GM21423 (cell line): ENCODE results near the gene CTBP2.

Experiments used
- ATAC-seq: cut with Tn5 transposase; IDR thresholded peaks from one replicate; pipeline ENCODE4 v1.9.1; 2021; ENCODE audit warnings: mild to moderate bottlenecking, moderate library complexity; ENCODE audit not compliant: unreplicated experiment

The CTBP2 gene

DNA sequence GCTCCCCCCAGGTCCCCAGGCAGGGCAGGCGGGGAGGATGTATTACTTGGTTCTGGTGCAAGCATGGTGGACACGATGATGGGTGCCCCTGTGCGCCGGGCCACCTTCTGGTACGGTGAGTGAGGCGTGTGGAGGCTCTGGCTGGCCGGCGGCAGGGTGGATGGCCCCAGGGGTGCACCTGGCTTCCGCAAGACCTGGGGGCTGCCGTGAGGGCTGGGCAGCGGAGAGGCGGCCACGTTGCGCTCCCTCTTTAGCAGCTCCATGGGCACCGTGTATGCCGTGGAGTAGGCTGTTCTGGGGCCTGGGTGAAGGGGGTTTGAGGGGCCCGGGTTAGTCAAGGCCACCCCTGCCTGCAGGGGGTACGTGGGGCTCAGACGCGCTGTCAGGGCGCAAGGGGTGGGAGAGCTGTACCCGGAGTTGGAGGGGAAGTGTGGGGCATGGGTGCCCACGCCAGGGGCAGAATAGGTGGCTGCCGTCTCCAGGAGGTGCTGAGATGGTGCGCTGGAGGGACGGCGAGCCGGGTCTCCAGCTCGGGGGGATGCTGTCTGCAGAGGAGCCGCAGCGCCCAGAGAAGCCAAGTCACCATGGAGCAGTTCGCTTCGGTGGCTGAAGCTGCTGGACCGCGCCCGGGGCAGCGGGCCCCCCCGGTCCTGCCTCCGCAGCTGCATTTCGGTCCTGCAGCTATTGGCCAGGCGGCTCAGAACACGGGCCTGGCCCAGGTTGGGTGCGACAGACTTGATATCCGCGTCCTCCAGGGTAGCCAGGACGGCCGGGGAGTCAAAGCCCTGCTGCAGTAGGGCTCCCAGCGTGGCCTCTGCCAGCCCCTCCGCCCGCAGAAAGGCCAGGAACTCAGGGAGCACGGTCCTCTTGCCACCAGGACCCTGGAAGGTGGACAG is 134.1 kb downstream of the CTBP2 start:
- no peak for ATAC-seq

DNA sequence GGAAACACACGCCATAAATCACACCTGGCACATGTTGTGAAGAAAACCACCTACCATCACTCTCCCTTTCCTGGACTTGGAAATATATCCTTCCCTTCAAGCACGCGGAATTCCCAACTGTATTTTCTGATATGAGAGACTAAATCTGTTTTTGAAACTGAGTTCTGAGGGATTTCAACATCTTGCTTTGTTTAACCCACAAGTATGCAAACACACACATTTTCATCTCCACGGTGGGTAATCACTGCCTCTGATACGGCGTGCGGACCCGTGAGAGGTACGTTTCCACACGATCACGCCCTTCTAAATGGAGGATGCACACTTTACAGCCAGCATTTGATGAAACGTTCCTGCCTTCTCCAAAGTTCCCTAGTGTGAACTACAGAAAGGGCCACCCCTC is 135.0 kb downstream of the CTBP2 start:
- ATAC-seq = no peak

DNA sequence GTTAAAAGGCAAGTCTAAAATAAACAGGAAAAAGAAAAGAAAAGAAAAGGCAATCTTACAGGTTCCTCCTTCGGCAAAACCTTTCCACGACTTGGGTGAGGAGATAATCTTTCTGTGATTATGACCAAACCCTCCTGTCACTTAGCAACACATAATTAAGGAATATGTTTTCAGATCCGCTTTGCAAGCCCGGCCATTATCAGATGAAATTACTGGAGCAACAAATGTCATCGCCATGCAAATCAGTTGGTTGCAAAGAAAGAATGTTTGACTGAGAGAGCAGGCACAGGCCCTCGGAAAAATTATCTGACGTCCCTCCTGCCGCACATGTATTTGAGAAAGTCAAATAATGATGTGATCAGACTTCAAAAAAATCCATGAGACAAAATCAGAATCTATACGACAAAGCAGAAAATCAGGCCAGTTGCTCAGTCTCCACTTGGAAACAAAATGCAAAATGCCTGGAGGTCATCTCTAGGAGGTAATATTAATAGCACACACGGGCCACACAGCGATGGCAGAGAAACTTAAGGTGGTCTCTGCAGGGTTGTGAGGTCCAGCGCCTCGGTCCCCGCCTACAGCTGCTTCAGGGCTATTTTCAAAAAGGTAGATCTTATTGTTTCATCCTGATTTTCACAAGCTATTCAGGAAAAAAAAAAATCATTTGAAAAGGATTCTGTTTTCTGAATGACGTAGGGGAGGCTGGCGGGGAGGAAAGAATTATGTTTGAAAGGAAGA is 135.7 kb downstream of the CTBP2 start:
- ATAC-seq = no peak

DNA sequence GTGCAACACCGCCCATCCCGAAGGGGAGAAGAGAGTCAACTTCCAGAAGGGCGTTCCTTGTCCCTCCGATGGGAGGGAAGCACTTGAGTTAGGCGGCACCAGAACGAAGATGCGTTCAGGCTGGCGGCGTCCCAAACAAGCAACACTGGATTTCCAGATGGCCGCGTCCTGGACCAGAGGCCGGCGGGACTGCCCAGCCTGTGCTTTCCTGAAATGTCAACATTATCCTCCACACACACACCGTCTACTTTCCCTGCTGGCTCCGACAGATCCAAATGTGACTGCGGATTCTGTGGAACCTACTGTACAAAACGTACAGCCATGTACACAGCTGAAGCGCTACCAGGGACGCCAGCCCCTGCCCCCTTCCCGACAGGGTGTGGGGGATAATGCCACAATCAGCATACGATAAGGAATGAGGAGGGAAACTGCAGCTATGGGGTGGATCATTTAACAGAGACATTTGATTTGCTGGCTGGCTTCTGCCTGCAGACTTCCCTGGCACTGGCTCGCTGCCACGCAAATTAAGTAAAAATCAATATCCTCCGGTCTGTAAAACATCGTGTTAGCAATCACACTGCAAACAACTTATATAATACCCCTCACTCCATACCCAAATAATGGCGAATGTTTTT is 136.4 kb downstream of the CTBP2 start:
- ATAC-seq = no peak

DNA sequence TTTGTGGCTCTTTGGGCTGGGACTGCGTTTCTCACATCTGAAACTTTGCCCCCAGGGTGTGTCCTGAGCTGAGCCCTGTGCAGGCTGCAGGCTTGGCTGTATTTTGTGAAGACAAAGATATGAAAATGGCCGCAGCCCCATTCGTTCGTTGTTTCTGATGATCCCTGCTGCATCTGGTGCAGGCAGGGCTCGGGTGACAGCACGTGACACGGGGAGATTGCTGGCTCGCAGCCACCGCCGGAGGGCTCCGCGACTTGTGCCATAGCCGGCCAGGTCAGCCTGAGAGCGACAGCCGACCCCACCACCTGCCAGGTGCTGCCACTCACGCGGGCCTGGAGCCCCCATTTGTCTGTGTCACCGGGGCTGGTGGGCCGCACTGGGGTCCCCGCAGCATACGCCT is 137.1 kb downstream of the CTBP2 start:
- ATAC-seq = no peak

DNA sequence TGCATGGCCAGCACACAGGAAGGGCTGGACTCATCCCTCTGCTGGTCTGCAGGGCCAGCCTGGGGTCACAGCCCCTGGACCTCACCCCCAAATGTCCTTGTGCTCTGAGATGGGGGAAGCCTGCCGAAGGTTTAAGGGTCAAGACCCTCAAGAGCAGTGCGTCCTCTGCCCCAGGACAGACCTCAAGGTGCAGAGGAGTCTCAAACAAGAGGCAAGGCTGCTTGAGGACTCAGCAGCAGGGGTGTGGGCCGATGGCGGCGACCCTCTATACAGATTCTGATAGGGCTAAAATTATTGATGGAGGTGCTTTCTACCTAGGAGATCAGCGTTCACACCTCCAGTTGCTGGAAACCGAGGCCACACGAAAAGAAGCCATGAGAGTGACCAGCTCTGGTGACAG is 137.7 kb downstream of the CTBP2 start:
- no peak for ATAC-seq

DNA sequence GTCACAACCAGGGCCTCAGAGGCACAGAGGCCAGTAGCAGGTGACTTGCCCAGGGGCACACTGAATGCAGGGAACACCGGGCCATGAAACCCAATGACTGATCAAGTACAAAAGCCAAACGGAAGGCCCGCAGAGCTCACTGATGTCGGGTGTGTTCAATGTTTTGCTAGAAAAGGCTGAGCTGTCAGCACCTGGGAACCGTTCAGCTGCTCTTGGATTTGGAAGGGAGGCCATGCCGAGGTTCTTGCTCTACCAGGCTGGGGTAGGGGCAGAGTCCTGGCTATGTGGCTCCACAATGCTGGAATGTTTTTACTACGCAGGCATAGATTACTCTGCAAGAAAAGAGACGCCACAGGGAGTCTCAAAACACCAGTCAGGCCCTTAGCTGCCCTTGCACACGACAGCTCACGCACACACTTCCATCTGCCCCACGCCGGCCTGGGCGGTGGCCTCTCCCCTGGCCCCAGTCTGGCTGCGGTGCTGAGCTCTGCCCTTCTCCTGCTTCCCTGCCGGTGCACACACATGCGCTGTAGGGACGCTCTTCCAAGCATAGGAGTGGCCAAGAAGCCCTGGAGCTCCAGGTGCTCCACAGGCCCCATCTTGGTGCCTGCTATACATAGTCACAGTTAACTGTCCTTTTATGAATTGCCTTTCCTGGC is 138.5 kb downstream of the CTBP2 start:
- ATAC-seq = no peak

DNA sequence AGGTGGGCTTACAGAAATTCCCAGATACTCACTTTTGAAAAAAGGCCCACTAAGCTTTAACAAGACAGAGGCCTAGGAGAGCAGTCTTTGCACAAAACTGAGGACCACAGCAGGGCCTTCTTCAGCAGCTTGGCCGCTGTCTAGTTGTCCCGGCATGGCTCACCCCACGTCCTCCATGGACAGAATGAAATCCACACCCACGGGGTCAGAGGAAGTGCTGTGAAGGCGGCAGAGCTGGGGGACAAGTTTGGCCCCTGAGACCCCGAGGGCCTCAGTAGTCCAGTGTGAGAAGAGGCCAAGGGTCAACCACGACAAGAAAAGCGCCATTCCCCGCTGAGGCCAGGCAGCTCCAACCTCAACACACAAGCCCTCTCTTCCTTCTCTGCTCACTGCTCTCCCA is 139.5 kb downstream of the CTBP2 start:
- no peak for ATAC-seq

DNA sequence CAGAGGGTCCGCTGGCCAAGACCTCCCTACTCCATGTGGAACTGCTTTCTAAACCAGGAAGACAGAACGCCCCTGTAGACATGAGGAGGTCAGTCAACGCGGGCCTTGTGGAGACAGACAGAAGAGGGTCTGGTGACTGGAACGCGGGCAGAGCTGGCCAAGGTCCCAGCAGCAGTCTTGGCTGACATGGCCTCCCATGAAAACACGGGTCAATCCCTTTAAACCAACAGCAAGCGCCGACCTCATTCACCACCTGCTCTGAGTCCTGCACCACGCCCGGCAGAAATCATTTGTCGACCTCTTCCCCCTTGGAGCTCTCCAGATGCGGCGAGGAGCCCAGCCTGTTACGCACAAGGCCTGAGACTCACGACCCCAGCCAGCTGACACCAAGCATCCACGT is 140.0 kb downstream of the CTBP2 start:
- ATAC-seq = no peak

DNA sequence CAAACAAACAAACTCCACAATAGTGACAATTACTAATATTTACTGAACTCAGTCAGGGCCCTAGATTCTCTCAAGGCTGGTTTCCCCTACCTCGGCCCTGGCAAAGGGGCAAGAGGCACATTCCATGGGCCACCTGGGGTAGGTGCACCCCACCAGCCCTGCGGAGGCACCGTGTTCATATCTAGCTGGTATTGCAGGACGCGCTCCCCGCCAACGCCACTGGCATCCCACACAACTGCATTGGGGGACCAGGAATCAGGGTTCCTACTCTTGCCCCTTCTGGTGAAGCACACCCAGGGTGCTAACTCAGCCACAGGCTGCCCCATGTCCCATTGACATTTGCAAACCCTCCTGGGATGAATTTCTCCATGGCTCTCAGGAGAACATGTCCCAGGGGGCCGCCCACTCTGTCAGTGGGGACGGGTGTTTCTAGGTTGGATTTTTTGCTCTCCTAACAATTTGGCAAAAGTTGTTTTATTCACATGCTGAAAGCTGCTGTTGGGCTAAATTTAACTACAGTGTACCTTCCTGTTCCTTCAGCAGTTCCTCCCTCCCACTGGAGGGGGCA is 141.7 kb downstream of the CTBP2 start:
- no peak for ATAC-seq

DNA sequence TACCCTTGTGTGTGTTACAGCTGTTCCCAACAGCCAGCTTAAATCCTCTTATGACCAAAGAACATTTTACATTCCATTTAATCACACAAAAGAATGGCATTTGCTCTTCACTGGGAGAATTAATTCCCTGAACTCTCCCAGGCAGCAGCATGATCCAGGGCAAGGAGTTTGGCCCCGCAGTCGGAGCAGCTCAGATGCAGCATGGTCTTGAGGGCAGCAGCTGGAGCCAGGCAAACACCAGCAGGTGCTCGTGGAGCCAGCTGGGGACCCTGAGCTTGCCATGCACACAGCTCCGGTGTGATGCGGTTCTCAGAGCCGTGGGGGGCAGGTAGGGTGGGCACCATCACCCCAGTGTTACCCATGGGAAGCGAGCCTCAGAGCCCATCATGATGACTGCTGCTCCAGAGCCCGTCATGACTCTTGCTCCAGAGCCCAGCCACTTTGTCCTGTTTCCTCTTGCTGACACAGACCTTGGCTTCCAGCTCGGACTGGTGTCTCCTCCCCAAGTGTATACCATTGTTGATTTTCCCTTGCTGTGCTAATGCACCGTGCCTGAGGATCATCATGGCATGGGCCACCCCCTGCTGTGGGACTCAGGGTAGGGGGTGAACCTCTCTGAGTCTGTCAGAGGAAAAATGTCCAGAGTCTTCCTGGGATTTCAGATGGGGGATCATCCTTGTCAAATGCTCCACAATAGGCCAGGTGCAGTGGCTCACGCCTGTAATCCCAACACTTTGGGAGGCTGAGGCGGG is 142.6 kb downstream of the CTBP2 start:
- ATAC-seq = no peak

DNA sequence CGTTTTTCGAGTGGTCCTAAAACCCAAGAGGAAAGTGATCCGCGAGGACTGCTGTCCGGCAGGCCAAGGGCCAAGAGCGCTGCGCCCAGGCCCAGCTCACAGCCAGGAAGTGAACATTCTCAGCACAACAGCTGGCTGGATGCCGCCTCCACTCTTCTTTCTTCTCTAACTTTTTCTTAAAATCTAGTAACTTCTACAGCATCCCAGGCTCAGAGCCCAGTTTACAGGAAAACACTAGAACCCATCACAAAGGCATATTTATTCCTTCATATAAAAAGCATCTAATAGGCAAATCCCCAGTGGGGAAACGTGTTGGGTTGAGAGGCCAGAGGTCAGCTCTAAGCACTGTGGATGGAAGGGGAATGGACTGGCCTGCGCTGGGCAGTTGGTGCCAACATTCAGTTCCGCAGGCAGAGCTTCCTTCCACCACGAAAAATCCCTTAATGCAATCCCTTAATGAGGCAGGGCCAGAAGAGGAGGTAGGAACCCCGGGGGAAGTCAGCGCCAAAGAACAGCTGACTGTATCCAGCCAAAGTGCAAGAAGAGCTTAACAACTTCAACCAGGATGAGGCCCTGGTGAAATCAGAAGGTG is 143.7 kb downstream of the CTBP2 start:
- ATAC-seq = no peak

DNA sequence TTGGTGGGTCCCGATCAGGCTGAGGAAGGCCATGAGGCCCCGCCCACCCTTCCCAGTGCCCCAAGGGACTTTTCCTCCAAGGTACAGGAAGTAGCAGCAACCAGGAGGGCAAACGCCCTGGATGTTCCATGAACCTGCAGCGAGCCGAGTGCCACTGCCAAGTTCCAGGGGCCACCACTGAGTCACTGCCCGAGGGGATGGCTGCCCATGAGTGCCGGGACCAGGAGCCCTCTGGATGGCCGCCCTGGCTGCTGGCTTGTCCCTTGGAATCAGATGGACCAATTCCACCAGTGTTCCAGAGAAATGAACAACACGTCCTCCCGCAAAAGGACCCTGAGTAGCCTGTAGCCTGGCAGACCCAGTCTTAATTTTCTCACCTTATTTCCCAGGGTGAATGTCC is 144.2 kb downstream of the CTBP2 start:
- ATAC-seq = no peak

DNA sequence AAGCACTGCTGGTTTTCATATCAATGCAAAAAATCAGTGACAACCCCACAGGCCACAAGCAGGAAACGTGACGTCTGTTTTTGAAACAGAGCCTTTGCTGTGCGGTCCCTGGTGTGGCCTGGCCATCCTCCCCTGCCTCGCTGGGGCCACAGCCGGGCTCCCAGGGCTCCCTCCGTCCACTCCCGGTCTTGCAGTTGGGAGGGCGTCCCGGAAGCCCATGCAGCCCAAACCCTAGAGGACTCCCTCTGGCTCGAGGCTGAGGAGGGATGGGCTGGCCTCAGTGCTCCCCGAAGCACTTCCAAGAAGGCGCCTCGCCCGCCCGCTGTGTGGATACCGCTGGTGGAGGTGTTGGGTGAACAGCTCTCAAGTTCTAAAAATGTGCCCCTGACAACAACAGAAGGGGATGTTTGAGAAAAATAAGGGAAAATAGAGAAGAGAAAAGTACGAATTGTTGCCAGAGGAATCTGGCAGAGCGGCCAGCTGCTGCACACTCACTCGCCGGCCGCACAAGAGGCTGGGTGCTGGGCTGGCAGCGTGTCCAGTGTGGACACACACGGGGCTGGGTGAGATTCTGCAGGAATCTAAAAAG is 144.9 kb downstream of the CTBP2 start:
- no peak for ATAC-seq

DNA sequence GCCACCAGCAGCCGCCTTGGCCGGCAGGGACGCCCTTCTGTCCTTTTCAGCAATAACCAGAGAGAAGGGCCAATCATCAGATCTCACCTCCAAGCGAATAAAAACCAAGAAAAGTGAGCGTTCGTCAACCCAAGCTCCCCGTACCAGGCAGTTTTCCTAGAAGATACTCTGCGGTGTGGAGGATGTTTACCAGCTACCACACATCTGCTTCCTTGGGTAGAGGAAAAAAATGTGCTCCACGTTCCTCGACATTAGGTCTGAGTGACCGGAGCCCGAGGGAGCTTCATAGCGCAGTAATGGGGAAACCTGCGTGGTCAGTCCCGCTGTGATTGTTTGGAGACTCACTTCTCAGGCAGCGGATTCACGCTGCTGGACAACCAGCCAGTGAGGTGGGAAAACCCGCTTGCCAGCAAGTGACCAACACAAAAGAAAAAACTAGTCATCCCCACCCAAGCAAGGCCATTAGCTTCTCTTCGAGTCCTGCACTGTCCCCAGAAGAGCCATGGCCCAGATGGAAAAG is 145.5 kb downstream of the CTBP2 start:
- ATAC-seq = no peak

DNA sequence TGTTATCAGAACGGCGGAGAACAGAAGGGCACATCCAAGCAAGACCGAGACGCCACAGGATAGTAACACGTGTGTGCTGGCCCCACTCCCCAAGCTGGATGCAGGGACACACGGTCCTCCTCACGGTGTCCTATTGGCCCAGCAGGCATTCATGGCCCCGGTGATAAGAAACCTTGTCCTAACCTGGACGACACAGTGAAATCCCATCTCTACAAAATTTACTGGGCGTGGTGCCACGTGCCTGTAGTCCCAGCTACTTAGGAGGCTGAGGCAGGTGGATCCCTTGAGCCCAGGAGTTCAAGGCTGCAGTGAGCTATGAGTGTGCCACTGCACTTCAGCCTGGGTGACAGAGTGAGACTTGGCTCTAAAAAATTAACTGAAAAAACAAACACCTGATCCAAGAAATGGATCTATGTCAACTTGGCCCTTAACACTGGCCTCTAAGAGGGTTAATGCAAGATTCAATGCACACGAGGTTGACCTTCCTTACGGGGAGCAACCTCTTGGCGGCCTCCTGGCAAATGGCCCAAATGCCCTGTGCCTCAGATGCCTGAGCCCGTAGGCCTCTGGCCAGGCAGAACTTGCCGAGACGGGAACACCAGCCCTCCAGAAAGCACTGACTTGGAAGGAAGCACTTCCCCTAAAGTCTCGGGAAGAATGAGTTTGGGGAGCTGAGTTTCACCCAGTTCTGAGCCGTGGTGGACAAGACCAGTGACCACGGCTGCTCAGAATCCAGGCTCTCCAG is 146.1 kb downstream of the CTBP2 start:
- ATAC-seq = no peak

DNA sequence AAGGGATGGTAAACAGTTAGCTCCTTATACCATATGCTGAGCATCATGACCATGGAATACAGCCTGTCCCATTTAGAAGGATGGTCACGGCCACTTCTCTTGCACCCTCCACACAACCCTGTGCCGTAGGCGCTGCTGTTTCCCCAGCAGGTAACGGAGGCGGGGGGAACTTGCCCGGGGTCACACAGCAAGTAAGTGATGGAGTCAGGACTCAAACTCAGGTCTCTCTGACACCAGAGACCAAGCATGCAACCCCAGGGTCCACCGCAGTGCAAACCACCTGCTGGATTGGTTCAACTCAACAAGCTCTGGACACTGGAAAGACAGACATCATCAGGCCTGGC is 146.9 kb downstream of the CTBP2 start:
- no peak for ATAC-seq

DNA sequence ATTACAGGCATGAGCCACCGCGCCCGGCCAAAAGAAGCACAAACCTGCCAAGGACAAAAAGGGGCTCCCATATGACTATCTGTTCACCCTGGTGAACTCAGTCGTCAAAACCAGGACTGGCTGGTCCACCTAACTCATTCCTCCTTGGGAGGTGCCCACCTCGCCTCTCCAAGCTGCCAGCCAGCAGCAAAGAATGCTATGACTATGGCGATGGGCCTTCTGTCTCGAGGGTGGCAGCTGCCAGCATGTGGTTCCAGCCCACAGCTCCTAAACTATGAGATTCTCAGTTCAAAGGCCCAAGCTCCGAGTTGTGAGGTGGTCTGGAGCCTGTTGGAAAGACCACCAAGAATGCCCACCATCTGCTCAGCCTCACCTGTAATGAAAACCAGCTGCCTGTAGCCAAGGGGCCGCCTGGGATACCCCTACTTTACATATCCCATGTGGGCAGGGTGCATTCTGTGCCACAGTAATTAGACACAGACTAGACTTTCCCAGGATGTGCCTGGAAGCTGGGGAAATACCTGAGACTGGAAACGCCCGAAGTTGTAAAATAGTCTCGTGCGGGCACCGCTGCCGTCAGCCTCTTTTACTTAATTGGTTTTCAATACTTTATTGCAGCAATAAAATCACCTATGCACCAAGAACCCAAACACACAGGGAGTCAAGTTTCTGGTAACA is 147.4 kb downstream of the CTBP2 start:
- no peak for ATAC-seq
